ENCODE measurements around the gene MYG1.
"Not testable (repeated sequence)": the region's sequence is repeated elsewhere in the genome, so short reads cannot be mapped to it uniquely, and the experiment has no call there.

Gene MYG1

DNA sequence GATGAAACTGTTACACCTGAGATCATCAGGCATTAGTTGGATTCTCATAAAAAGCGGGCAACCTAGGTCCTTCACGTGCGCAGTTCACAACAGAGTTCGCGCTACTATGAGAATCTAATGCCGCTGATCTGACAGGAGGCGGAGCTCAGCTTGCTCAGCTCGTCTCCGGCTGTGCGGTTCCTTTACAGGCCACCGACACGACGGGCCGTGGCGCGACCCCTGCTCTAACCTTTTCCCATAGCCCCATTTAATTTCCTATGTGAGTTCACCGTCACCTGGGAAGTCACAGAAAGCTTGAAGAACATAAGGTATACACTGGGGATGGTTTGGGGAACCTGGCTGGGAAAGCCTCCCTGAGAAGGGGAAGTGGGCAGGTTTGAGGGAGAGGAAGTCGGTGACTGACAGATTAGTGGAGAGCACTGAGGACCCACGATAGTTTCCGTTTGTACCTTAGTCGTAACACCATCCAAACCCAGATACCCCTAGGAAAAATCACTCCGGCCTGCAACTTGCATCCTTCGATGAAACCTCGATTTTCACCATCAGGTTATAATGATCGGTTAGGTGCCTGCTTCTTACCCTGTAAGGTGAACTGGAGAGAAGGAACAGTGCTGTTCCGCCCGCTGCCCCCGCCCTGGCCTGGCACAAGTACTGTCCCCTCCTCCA is 24.8 kb downstream of the MYG1 start:
- intact Hi-C loops (cut with DNase I), result loop anchor here (10.0 kb wide), 1 partner anchor 109 kb away; no protein-coding TSS in a partner anchor
- peak in 13 of 42 donors; percentile 11 to 53 (median 29) for DNase-seq

DNA sequence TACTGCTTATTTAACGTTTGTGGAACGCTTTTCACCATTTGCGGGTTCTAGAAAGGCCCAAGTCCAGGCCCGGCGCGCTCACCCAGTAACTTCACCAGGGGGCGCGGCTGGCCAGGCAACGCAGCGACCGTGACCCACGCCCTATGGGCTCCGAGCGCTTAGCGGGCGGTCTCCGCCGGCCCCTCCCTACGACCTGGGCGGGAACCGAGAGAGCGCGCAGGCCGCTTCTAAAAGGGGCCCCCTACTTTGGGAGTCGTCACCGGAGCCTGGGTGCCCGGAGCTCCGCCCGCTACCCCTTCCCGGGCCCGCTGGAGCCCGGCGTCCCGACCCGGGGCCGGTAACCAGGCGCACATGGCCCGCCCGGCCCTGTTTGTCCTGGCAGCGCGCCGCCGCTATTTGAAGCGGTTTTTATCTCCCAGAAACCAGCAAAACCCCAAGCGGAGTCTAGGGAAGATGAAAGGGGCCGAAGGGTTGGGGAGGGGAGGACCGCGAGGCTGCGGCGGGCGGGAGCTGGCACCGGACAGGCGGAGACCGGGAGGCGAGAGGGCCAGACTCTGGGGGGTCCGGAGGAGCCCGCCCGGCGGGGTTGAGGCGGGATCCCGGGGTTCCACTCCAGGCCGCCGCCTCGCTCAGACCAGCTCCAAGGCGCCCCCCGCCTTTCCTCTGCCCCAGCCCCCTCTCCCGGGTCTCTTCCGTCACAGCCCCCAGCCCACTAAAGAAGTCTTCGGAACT is 25.4 kb downstream of the MYG1 start:
- DNase-seq, result peak; percentile 85 to 97 (median 93)
- intact Hi-C loops (cut with DNase I), result loop anchor here (1.0 to 10.0 kb wide), 2 partner anchors 20 to 110 kb away; no protein-coding TSS in a partner anchor

DNA sequence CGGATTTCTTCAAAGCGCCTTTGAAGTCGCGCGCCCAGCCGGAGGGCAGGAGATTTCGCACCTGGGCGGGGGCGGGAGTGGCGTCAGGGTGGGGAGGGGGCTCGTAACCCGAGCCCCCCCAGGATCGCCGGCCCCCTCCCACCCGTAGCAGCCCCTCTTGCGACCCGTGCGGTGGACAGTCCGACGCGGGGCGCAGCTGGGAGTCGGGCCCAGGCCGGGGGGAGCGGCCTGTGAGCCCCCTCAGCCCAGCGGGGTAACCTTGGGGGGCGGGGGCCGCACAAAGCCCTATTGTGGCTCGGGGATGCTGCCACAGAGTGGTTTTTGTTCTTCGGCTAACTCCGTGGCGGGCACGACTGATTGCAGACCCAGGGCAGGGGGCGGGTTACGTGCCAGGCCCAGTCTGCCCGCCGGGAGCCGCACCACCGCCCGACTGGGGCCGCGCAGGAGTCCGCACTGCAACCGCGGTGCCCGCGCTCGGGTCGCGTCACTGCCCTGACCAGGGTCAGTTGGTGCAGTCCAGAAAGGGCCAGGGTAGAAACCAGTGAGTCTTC is 26.1 kb downstream of the MYG1 start:
- DNase-seq, result peak; percentile 77 to 96 (median 90)
- intact Hi-C loops (cut with DNase I), result loop anchor here (1.0 to 10.0 kb wide), 2 partner anchors 20 to 111 kb away; no protein-coding TSS in a partner anchor

DNA sequence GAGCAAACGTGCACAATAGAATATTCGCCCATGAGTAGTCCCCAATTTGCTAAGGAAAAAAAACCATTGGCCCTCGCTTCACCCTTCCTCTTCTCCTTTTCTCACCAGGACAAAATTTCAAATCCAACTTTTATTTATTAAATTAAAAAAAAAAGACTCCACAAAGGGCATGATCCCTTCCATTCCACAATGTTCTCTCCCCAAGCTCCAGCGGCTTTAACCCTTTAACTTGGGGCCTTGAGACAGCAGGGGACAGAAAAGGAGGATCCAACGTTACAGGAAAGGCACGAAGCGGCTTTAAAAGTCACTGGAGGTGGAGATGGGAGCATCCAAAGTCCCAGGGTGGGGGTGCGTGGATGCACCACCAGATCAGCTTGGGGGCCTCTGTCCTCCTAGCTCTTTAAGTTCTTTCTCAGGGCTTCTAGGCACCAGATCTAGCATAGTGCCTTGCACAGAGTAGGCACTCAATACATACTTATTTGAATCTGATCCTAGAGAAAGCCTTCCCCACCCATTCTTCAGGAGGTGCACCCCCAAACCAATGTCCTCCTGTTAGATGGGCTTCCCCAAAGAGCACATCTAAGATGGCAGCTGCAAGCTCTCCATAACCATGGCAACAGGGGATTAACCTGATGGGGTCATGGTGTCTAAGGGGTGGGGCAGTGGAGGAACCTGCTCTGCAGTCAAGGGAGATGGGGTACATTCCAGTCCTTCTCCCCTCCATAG is 27.1 kb downstream of the MYG1 start:
- intact Hi-C loops (cut with DNase I), result loop anchor here (10.0 kb wide), 1 partner anchor 112 kb away; no protein-coding TSS in a partner anchor
- no peak for DNase-seq

DNA sequence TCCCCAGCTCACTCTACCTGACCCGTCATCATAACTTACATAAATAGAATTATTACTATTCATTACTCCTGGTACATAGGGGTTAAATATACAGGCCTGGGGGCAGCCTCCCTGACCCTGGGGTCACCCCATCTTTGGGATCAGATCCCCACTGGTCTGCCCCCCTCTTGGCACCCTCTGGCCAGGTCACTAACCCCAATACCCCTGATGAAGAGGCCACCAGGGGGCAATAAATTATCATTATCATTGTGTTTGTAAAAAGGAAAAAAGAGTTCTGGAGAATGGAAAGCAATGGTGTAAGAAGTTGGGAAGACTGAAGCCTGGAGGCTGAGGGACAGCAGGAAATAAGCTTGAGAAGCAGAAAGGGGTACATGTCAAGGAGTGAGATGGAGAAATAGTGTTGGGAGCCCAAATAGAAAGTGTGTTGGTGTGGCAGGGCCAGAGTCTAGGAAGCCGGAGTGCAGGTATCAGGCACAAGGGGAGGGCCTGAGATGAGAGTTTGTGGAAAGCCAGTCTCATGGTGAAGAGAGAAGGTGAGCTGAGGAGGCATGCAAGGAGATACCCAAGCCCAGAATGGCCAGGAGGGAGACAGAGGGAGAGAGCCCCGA is 28.0 kb downstream of the MYG1 start:
- intact Hi-C loops (cut with DNase I), result loop anchor here (10.0 kb wide), 1 partner anchor 113 kb away; no protein-coding TSS in a partner anchor
- peak in 5 of 42 donors; percentile 19 to 74 (median 39) for DNase-seq

DNA sequence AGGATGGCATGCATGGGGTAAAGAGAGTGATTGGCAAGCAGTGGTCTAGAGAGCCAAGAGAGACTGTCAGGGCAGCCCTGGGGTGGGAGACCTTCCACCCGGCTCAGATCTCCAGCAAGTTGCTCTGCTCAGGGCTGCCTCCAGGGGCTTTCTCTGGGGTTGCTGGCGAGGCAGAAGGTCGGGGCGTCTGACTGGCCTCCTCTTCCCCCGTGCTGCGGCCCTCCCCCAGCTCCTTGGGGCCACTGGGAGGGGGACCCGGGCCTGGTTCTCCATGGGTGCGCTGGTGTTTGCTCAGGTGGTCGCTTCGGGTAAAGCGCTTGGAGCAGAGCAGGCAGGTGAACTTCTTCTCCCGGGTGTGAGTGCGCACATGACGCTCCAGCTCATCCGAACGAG is 28.5 kb downstream of the MYG1 start:
- DNase-seq, result no peak
- intact Hi-C loops (cut with DNase I), result loop anchor here (10.0 kb wide), 1 partner anchor 113 kb away; no protein-coding TSS in a partner anchor

- intact Hi-C loops (cut with DNase I), result no loop called here
- DNase-seq, result no peak
These were observed 31.2 kb downstream of the MYG1 start for GRCh38 chr12:53330671-53331070.

- DNase-seq; intact Hi-C loops (cut with DNase I): not testable (repeated sequence)
These were observed 32.8 kb downstream of the MYG1 start for GRCh38 chr12:53332339-53332738.

- no peak for DNase-seq
- intact Hi-C loops (cut with DNase I), result no loop called here
These were observed 33.2 kb downstream of the MYG1 start for GRCh38 chr12:53332744-53333143.

GRCh38 chr12:53333289-53333688 is 33.8 kb downstream of the MYG1 start:
- intact Hi-C loops (cut with DNase I), result no loop called here
- DNase-seq, result no peak

- no peak for DNase-seq
- intact Hi-C loops (cut with DNase I), result no loop called here
These were observed 34.4 kb downstream of the MYG1 start for GRCh38 chr12:53333845-53334244.

GRCh38 chr12:53334822-53335221 is 35.3 kb downstream of the MYG1 start:
- intact Hi-C loops (cut with DNase I), result no loop called here
- no peak for DNase-seq

DNA sequence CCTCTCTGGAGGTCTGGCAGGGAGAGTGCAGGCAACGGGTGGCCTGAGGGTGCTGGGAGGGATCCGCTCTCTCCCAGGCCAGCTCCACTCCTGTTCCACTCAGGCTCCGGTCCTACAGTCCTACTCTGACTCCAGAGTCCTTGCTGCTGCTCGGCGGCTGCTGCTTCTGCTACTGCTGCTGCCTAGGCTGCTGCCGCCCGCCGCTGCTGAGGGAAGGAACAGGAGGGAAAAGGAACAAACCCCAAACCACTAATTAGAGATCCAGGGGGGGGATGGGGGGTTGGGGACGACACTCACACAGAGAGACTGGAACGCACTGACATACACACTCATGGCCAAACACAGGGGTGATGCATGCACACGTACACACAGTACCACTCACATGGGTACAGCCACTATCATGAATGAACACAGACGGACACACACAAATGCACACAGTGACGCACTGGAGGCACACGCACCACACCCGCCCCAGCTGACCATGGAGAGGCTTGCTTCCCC is 36.7 kb downstream of the MYG1 start, which contains the start of gene SP7:
SP7 (minus strand) TSS at position 174 of the 501 bp plus-strand sequence. CDS start 708 bp downstream, outside the sequence.
- peak in 1 of 42 donors; percentile 34 for DNase-seq
- intact Hi-C loops (cut with DNase I), result no loop called here

- intact Hi-C loops (cut with DNase I), result no loop called here
These were observed 38.5 kb downstream of the MYG1 start for GRCh38 chr12:53338017-53338416.

GRCh38 chr12:53338916-53339315 is 39.4 kb downstream of the MYG1 start:
- intact Hi-C loops (cut with DNase I), result no loop called here
- no peak for DNase-seq

More at GRCh38 chr12:53338017-53338416, 38.5 kb downstream of the MYG1 start:
- DNase-seq, result no peak

GRCh38 chr12:53340398-53340797 is 40.9 kb downstream of the MYG1 start:
- intact Hi-C loops (cut with DNase I), result no loop called here
- no peak for DNase-seq

- intact Hi-C loops (cut with DNase I), result no loop called here
- DNase-seq, result no peak
These were observed 44.0 kb downstream of the MYG1 start for GRCh38 chr12:53343449-53343848.

GRCh38 chr12:53343969-53344368 is 44.5 kb downstream of the MYG1 start:
- intact Hi-C loops (cut with DNase I), result no loop called here
- DNase-seq, result no peak

- intact Hi-C loops (cut with DNase I), result no loop called here
- peak in 3 of 42 donors; percentile 22 to 36 (median 35) for DNase-seq
These were observed 45.0 kb downstream of the MYG1 start for GRCh38 chr12:53344487-53344823.
